ENCODE measurements around the gene FUT8.

DNA sequence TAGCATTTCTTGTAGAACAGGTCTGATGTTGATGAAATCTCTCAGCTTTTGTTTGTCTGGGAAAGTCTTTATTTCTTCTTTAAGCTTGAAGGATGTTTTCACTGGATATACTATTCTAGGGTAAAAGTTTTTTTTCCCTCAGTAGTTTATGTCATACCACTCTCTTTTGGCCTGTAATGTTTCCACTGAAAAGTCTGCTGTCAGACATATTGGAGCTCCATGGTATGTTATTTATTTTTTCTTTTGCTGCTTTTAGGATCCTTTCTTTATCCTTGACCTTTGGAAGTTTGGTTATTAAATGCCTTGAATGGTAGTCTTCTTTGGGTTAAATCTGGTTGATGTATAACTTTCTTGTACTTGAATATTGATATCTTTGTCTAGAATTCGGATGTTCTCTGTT, 306.1 kb downstream of the FUT8 start:
- TF ChIP-seq CTCF (IDR thresholded peaks at IDR 0.05) (no peak), POLR2A (IDR thresholded peaks at IDR 0.05) (no peak), POLR2AphosphoS5 (IDR thresholded peaks at IDR 0.05) (no peak)

Measured in suprapubic skin (tissue), 4 donors.